ENCODE data around the gene OLIG2.

OLIG2 gene

GRCh38 chr21:32990666-32991065 is 35.1 kb upstream of the OLIG2 start:
- no peak for DNase-seq (ENCODE audit: insufficient read length, low spot score)
- no peak for FAIRE-seq
- no peak for TF ChIP-seq CTCF (IDR thresholded peaks at IDR 0.05; ENCODE audit: insufficient read depth, missing control alignments)

GRCh38 chr21:32991361-32991760 is 34.4 kb upstream of the OLIG2 start:
- FAIRE-seq, result peak; percentile 66
- DNase-seq (ENCODE audit: insufficient read length, low spot score), result no peak
- TF ChIP-seq CTCF (IDR thresholded peaks at IDR 0.05; ENCODE audit: insufficient read depth, missing control alignments), result no peak

GRCh38 chr21:32993894-32994293 is 31.8 kb upstream of the OLIG2 start:
- FAIRE-seq (no peak), DNase-seq (ENCODE audit: insufficient read length, low spot score) (no peak)
- no peak for TF ChIP-seq CTCF (IDR thresholded peaks at IDR 0.05; ENCODE audit: insufficient read depth, missing control alignments)

- FAIRE-seq (no peak), DNase-seq (ENCODE audit: insufficient read length, low spot score) (no peak)
- TF ChIP-seq CTCF (IDR thresholded peaks at IDR 0.05; ENCODE audit: insufficient read depth, missing control alignments), result peak; percentile 22
Measured at GRCh38 chr21:32994305-32994704, 31.4 kb upstream of the OLIG2 start.

DNA sequence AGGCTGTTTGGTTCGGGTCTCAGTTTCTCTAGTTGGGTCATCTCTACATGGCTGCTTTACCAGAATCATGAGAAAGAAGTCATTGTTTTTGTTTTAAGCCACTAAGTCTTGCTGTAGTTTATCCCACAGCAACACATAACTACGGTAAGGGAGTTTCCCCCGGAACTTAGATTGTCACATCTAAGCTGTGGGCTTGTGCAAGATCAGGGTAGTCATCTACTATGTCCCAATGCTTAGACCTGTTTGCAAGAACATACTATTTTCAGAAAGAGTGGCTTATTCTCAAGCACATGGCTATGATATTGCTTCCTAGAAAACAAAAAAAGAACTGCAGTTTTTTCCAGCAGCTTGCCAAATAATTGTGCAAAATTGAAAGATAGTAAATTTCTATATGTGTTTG is 18.0 kb upstream of the OLIG2 start:
- no peak for TF ChIP-seq CTCF (IDR thresholded peaks at IDR 0.05; ENCODE audit: insufficient read depth, missing control alignments)
- no peak for FAIRE-seq
- DNase-seq (ENCODE audit: insufficient read length, low spot score), result no peak

GRCh38 chr21:33008333-33009051 is 17.2 kb upstream of the OLIG2 start:
- TF ChIP-seq CTCF (IDR thresholded peaks at IDR 0.05; ENCODE audit: insufficient read depth, missing control alignments), result no peak
- DNase-seq (ENCODE audit: insufficient read length, low spot score) (no peak), FAIRE-seq (no peak)

DNA sequence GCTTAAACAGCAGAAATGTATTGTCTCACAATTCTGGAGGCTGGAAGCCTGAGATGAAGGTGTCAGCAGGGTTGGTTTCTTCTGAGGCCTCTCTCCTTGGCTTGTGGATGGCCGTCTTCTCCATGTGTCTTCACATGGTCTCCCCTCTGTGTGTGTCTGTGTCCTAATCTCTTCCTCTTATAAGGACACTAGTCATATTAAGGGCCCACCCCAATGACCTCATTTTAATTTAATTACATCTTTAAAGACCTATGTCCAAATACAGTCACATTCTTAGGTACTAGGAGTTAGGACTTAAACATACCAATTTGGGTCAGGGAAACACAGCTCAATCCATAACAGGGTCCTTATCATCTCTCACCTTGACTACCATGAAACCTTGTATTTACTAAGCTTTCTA is 14.8 kb upstream of the OLIG2 start:
- FAIRE-seq (no peak), DNase-seq (ENCODE audit: insufficient read length, low spot score) (no peak)
- TF ChIP-seq CTCF (IDR thresholded peaks at IDR 0.05; ENCODE audit: insufficient read depth, missing control alignments), result no peak
